Dermis blood vessel endothelial cell (primary cell): ENCODE results near the gene INS. TPM values are rescaled to one million over a fixed set of nuclear protein-coding genes. Genes with fewer than 3 reads are reported as not detected.
"Not testable (repeated sequence)": the region's sequence is repeated elsewhere in the genome, so short reads cannot be mapped to it uniquely, and the experiment has no call there.

Experiments
- DNase-seq: peaks from one replicate; pipeline ENCODE4 v3.0.0; 2010
- total RNA-seq: library from RNA; depleted of rRNA; stranded (reverse); fragments of >200 nt; gene quantifications from 2 replicates; pipeline ENCODE4 v1.2.3, GENCODE V29; 2014

Gene INS
- total RNA-seq, 1 donor from 2014 or later = not detected

DNA sequence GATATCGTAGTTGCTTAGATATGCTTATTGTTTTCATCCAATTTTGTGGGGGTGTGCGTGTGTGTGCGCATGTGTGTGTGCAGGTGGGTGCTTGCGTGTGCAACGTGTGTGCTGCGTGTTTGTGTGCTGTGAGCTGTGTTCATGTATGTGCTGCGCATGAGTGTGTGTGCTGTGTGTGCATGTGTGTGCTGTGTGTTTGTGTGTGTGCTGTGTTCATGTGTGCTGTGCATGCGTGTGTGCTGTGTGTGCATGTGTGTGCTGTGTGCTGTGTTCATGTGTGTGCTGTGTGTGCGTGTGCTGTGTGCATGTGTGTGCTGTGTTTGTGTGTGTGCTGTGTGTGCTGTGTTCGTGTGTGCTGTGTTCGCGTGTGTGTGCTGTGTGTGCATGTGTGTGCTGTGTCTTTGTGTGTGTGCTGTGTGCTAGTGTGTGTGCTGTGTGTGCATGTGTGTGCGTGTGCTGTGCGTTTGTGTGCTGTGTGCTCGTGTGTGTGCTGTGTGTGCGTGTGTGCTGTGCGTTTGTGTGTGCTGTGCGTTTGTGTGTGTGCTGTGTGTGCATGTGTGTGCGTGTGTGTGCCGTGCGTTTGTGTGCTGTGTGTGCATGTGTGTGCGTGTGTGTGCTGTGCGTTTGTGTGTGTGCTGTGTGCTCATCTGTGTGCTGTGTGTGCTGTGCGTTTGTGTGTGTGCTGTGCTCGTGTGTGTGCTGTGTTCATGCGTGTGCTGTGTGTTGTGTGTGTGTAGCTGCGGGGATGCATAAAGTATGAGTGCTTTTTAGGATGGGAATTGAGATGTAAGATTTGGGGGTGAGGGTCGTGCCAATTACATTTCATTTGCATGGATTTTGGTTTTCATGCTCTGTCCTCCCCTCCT, 29.4 kb downstream of the INS start:
- no peak for DNase-seq

DNA sequence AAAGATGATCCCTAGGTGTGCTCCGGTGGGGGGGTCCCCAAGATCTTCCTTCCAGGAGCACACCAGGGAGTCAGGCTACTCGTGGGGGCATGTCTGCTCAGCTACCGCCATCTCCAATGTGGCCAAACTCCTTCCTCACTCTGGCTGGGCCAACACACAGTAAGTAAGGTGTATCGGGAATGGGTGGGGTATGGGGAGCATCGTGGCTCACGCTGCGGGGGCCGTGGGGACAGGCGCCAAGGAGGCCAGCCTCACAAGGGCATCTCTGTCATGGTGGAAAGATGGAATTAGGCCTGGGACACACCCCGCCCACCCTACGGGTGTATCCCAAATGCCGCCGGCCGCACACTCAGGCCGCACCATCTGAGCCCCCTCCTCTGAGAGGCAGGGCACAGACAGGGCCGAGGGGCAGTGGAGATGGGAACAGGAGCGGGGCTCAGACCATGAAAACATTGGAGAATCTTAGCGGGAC, 30.1 kb downstream of the INS start:
- no peak for DNase-seq

DNA sequence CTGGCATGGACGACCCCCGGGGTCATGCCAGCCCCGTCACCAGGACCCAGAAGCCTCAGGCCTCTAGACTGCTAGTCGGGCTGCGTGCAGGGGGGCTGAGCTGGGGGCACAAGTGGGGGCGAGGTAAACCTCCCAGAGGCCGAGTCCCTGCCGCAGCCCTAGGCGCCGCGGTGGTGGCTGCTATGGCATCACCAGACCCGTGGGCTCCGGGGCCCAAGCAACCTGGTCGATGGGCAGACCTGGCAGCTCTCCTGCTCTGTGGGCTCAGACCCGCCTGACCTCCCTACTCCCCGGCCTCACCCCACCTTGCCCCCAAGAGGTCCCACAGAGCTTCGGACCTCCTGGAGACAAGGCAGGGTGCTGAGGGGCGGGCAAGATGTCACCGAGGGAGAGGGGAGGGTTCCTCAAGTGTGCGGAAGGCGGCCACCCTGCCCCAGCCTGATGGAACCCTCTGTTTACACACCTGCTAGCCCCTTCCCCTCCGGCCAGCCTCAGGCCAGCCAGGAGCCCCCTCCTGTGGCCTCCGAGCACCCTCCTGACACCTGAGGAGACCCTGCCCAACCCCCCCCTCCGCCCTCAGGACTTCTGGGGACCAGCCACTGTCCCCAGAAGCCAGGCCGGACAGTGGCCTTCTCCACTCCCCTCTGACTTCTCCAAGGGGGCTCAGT, 31.2 kb downstream of the INS start:
- no peak for DNase-seq

DNA sequence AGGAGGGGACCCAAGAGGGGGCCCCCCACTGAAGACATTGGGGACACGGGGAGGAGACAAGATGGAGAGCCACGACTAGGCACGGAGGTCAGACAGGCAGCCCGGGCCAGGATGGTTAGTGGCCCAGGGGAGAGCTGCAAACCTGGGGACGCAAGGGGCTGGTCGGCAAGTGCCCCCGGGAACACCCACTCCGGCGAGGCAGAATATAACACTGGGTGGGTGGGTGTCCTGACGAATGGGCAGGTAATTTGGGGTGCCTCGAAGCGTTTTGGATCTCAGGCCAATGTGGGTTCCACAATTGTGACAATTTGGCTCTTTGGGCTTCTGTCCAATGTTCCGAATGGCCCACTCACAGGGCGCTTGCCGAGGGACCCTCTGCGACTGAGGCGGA, 31.7 kb downstream of the INS start:
- DNase-seq = no peak

DNA sequence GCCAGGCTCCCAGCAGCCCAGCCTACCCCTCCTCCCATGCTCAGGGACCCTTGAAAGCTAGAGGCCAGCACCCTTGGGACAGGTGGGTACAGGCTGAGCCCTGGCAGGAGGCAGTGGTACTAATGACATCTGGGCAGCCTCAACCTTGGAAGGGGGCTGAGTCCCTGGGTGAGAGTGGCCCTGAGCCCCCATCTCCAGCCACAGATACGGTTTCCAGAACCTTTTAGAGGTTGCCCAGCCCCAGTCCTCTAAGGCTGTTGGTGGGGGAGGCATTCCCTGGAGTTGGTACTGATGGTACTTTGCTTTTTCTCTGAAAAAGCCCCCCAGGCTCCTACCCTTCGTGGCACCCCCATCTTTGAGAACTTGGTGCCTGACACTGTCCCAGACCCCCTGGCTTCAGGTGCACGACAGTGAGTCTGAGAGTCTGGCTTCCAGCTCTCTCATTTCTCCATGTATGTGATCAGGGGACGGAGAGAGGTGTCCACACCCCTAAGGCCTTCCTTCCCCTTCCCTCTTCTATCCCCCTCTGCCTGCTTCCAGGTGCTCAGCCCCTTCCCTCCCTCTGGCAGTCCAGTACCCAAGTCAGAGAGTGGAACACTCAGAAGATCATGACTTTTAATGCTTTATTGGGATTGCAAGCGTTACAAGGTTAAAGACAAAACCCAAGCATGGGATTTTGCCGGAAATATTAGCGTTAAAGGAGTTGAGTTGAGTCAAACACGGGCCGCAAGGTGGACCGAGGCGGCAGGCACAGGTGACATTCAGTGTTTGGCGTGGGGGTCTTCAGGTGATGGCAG, 32.3 kb downstream of the INS start:
- DNase-seq = no peak

DNA sequence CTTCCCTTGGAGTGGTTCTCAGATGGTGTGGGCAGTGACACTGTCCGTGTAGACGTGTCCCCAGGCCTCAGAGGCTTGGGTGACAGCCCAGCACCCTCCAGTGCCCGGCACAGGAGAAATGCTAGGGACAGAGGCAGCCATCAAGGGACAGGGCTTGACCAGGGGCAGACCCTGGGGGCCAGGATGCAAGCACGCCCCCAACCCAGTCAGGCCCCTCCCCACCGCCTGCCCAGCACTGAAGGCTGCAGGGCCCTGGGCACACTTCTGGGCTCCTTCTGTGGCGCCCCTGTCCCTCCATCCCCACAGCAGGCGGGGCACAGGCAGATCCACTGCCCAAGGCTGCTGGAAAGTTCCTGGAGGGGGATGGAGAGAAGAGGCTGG, 32.9 kb downstream of the INS start:
- no peak for DNase-seq

DNA sequence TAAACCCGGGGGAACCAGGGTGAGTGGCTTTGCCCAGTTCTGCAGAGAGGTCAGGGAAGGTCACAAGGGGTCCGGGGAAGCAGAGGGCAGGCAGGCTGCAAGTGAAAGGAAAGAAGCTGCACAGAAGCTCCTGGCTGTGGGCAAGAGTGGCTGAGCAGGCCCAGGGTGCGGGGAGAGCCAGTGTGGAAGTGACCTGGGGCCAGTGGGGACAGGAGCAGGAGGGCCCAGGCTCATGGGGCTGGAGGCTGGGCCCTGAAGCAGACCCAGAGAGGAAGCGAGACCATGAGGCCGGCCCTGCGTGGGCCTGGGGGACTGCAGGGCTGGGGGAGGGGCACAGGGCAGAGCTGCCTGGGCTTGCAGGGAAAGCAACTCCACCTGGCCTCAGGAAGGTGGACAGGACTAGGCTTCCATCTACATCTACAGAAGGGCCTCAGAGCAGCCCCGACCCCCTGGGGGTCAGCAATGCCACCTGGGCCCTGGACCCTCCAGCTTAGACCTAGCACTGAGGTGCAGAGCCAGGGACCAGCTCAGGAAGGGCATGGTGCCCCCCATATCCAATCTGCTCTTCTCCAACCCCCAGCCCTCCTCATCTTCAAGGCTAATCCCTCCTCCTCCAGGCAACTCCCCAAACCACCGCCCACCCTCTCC, 33.4 kb downstream of the INS start:
- DNase-seq = no peak

DNA sequence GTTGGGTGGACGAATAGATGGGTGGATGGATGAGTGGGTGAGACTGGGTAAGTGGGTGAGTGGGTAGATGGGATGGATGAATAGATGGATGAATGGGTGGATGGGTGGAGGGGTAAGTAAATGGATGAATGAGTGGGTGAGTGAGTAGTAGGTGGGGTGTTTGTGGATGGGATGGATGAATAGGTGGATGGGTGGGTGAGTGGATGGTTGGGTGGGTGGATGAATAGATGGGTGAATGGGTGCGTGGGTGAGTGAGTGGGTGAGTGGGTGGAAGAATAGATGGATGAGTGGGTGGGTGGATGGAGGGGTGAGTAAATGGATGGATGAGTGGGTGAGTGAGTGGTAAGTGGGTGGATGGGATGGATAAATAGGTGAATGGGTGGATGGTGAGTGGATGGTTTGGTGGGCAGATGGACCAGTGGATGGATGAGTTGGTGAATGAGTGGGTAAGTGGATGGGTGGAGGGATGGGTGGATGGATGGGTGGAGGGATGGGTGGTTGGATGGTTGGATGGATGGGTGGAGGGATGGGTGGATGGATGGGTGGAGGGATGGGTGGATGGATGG, 34.4 kb downstream of the INS start:
- DNase-seq = no peak

DNA sequence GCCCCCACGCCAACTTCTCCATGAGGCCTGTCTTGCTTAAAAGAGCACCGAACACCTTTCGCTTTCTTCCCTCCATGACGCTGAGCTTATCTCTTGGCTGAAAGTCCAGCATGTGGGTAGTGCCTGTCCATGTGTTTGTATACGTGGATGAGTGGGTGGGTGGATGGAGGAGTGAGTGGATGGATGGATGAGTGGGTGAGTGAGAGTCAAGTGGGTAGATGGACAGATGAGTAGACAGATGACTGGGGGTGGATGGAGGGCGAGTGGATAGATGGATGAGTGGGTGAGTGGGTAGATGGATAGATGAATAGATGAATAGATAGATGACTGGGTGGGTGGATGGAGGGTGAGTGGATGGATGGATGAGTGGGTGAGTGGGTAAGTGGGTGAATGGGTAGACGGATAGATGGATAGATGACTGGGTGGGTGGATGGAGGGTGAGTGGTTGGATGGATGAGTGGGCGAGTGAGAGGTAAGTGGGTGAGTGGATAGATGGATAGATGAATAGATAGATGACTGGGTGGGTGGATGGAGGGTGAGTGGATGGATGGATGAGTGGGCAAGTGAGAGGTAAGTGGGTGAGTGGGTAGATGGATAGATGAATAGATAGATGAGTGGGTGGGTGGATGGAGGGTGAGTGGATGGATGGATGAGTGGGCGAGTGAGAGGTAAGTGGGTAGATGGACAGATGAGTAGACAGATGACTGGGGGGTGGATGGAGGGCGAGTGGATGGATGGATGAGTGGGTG, 36.1 kb downstream of the INS start:
- DNase-seq = not testable (repeated sequence)

DNA sequence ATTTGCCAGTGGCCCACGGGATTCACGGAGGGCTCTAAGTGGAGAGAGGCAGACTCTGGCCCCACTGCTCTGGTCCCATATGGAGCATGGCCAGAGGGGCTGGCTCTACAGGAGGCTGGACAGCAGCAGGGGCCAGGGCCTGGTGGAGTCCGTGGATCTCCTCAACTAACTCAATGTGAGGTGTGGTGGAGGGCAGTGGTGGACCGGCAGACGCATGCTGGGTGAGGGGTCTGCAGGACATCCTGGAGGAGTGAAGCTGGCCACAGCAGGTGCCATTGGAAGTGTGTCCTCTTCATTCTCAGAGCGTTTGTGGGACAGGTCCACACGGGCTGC, 37.4 kb downstream of the INS start:
- DNase-seq = no peak

DNA sequence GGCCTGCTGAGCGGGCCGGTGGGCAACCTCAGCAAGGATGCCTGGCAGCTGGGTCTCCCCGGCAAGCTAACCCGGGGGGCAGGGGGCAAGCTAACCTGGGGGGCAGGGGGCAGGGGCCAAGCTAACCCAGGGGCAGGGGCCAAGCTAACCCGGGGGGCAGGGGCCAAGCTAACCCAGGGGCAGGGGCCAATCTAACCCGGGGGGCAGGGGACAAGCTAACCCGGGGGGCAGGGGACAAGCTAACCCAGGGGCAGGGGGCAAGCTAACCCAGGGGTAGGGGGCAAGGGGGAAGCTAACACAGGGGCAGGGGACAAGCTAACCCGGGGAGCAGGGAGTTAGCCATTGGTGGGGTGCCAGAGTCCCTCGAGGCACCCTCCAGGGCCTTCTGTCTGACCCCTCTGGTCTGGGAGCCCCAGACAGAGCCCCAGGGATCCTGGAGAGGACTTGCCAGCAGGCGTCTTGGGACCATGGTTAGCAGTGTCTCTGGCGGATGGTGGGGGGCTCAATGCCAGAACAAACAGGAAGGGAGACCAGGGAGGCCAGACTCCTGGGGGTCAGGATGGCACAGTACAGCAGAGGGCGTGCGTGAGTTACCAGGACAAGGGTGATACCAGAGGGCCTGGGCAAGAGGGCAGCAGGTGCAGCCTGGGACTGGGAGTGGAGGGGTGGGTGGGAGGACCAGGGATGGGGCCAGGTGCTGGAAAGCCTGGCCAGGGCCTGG, 37.9 kb downstream of the INS start:
- DNase-seq = no peak

DNA sequence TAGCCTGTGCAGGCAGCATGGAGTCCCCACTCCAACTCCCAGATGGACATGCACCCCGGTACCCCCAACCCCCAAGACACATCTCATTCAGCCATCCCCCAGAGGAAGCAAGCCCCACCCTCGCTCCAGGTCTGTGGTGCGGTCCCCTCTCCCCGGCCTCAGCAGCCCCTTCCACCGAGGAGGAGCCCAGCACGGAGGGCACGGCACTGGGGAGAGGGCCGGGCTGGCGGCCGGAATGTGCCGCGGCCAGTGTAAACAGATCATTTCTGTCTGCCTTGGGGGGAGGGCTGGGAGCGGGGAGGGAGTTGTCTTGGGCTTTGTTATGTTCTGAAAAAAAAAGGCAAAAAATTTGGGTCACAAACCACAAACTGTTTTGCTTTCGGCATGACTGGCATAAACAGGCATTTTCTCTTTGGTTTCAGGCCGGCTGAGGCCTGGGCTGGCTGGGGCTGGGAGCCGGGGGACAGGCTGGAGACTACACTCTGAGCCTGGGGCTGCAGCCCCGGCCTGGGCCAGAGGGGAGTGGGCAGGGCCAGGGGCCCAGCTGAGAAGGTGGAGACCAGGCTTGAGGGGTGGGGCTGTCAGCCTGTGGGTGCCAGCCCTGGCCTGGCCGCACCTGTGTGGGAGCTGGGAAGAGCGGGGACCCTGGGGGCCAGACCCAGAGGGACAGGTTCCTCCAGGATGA, 38.6 kb downstream of the INS start:
- no peak for DNase-seq

DNA sequence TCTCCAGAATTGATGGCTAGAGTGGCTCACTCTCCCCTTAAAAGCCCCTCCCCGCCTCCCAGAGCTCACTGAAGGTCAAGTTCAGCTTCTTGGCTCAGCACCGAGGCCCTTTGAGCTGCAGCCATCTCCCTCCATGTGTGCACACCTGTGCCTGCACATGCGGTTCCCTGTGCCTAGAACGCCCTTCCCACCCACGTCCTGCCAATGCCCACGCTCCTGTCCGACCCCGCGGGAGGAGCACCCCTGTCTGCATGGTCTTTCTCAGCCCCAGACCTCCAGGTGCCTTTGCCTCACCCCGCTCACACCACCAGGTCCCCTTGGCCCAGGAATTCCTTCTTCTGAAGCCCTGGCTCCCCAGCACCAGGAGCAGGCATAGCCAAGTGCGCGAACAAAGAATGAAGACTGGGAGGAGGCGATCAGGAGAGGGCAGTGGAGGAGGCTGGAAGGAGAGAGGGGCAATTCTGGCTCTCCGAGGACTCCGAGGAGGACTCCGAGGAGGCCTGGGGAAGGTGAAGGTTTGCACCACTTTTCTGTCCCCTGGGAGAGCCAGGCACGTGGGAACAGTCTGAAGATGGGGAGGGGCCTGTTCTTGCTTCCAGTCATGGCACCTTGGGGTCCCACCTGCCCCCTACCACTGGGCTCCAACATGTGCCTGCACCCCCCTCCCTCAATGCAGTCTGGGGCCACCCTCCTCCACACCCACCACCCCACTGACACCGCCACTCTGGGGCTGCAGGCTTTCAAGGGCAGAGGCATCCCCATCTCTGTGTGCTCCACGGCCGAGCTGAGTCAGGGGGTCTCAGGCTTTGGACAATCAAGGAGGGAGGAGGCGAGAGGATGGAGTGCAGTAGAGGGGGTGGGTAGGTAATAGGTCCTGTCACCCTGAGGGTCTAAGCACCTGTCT, 39.5 kb downstream of the INS start:
- no peak for DNase-seq

DNA sequence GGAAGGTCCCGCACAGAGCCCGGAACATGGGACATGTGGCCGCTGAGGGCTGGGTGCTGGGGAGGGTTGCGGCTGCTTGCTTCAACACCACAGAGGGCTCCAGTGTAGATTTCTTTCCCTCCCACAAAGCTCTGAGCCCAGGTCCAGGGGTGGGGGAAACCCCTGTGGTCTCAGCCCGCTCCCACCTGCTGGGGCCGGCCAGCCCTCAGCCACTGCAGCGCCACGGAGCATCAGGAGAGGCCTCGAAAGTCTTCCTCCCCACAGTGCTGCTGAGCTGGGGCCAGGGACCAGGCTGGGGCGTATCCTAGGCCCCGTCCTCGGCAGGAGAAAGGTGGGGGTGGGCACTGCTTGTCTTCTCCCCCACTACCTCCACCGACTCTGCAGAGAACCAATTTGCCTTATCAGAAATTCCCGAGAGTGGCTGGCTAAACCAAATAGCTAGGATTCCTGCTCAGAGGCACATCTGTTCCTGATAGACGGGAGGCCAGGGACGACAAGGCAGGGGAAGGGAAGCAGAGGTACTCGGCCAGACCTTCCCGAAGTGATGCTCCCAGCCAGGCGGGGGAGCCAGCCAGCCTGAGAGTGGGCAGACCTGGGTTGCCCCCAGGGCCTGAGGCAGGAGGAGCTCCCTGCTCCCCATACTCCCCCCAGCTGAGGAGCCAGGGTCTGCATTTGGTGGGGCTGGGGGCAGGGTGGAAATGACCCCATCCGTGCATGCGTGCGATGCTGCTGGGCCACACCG, 40.5 kb downstream of the INS start:
- DNase-seq = no peak

DNA sequence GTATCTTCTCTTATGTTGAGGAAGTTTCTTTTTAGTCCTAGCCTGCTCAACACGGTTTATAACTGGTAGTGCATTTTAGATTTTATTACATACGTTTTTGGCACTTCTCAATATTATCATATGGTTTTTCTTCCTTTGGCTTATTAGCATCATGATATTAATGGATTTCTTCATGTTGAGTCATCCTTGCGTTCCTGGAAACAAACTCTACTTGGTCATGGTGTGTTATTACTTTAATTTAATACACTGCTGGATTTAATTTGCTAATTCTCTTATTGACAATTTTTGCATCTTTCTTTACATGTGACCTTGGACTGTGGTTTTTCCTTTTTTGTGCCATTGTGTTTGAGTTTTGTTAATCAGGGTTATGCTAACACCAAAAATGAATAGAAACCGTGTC, 42.3 kb downstream of the INS start:
- no peak for DNase-seq

DNA sequence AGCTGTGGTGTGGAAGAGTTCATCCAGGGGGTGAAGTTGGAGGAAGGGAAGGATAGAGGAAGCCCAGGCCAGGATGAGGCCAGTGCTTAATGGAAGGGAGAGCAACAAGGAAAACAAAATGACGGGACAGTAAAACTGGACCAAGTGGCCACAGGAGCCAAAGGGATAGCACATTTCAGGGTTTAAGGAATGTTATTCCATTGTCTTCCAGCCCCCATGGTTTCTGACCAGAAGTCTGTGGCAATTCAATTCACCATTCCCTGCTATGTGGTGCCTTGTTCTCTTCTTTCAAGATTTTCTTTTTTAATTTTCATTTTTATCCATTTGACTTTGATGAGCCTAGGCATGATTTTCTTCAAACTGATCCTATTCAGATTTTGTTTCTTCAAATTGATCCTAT, 44.3 kb downstream of the INS start:
- no peak for DNase-seq

DNA sequence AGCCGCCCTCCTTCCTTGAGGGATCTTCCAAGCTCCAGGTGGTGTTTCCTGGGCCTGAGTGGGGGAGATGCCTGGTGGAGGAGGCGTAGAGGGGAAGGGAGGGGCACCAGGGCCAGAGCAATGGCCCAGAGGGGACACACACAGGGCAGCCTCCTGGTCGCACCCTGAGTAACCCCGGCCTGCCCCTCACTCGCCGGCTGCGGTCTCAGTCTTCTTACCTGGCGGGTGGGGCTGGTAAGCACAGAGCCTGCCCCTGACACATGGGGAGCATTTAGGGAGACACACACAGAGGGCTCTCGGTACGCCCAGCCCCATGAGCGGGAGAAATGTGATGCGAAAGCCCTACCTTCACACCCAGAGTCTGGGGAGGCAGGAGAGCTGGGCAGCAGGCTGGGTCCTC, 45.7 kb downstream of the INS start:
- DNase-seq = no peak

DNA sequence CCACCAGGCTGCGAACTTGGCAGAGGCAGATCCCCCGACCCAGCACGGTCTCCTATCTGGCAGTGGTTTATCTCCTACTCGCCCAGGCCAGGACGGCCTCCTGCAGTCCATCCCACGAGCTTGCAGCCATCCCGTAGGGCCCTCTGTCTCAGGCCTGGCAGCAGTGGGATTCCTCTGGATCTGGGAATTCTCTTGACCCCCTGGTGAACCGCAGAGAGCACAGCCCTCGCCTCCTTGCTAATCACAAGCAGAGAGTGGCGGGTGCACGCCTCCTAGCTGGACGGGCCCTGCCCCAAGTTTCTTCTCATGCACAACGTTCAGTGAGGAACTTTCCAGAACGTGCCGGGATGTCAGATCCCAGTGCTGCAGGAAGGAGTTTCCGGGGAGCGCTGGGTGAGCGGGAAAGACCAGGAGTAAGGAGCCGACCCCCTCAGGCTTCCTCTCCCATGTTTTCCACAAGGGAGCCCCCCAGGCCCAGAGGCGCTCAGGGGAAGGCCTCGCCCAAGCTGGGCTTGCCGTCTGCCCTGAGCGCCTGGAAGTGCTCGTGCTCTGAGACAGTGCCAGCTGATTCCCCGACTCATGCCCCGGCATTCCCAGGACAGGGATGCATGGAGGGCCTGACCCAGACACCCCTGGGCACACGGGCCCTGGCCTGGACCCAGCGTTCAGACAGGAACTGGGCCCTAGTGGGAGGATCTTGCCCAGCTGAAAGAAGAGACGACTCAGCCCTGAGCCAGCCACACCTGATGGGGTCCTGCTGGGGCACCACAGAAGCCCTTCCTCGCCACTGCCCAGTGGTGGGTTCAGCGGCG, 46.4 kb downstream of the INS start:
- DNase-seq = no peak
